ENCODE results near the gene NACC2.
"Not testable (repeated sequence)": the region's sequence is repeated elsewhere in the genome, so short reads cannot be mapped to it uniquely, and the experiment has no call there.

The NACC2 gene

GRCh38 chr9:136042541-136042940 is 52.5 kb downstream of the NACC2 start:
- TF ChIP-seq ZFX (IDR thresholded peaks at IDR 0.05; ENCODE audit: borderline replicate concordance) (no peak), CTCF (IDR thresholded peaks at IDR 0.05) (no peak)
- H3K27ac ChIP-seq = no peak overlapping the region

- H3K27ac ChIP-seq = not testable (repeated sequence)
These were observed 54.2 kb downstream of the NACC2 start for GRCh38 chr9:136040848-136041247.

- TF ChIP-seq ZFX (IDR thresholded peaks at IDR 0.05; ENCODE audit: borderline replicate concordance) = no peak
- TF ChIP-seq CTCF (IDR thresholded peaks at IDR 0.05) = no peak
These were observed 55.6 kb downstream of the NACC2 start for GRCh38 chr9:136039488-136039887.

GRCh38 chr9:136036848-136037247 is 58.2 kb downstream of the NACC2 start:
- H3K27ac ChIP-seq = no peak overlapping the region
- TF ChIP-seq CTCF (IDR thresholded peaks at IDR 0.05) (no peak), ZFX (IDR thresholded peaks at IDR 0.05; ENCODE audit: borderline replicate concordance) (no peak)

More at GRCh38 chr9:136039488-136039887, 55.6 kb downstream of the NACC2 start:
- H3K27ac ChIP-seq = no peak overlapping the region

GRCh38 chr9:136036050-136036449 is 59.0 kb downstream of the NACC2 start:
- no peak for TF ChIP-seq ZFX (IDR thresholded peaks at IDR 0.05; ENCODE audit: borderline replicate concordance)
- no peak for TF ChIP-seq CTCF (IDR thresholded peaks at IDR 0.05)
- H3K27ac ChIP-seq = no peak overlapping the region

GRCh38 chr9:136031741-136032730 is 63.1 kb downstream of the NACC2 start:
- no peak overlapping the region for H3K27ac ChIP-seq
- TF ChIP-seq CTCF (IDR thresholded peaks at IDR 0.05) (no peak), ZFX (IDR thresholded peaks at IDR 0.05; ENCODE audit: borderline replicate concordance) (no peak)

GRCh38 chr9:136031094-136031493 is 64.0 kb downstream of the NACC2 start:
- no peak overlapping the region for H3K27ac ChIP-seq
- TF ChIP-seq CTCF (IDR thresholded peaks at IDR 0.05) (no peak), ZFX (IDR thresholded peaks at IDR 0.05; ENCODE audit: borderline replicate concordance) (no peak)

Measured in 22Rv1 (cell line).